ENCODE measurements around the gene WDR19. TPM values are rescaled to one million over a fixed set of nuclear protein-coding genes. Genes with fewer than 3 reads are reported as not detected.
"Not testable (repeated sequence)": the region's sequence is repeated elsewhere in the genome, so short reads cannot be mapped to it uniquely, and the experiment has no call there.

WDR19 gene
- polyA plus RNA-seq, 1 donor = 116 TPM

- no peak for DNase-seq
These were observed 49.3 kb downstream of the WDR19 start for GRCh38 chr4:39231660-39232059.

GRCh38 chr4:39232100-39232499 is 49.8 kb downstream of the WDR19 start:
- DNase-seq = no peak

DNA sequence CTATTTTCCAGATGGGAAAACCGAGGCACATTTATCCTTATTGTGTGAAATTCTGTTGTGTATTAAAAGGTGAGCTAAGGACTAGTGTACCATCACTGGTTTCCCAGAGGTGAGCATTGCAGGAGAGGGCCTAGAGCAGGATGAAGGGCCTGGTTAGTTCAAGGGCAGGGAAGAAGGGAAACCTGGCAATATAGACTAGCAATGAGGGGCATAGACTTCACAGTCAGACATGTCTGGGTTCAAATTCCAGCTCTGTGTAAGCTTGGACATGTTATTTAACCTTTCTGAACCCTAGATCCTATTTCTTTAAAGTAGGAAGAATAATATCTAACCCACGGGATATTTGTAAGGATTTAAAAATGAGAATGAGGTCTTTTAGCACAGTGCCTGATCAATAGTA is 50.8 kb downstream of the WDR19 start:
- no peak for DNase-seq

DNA sequence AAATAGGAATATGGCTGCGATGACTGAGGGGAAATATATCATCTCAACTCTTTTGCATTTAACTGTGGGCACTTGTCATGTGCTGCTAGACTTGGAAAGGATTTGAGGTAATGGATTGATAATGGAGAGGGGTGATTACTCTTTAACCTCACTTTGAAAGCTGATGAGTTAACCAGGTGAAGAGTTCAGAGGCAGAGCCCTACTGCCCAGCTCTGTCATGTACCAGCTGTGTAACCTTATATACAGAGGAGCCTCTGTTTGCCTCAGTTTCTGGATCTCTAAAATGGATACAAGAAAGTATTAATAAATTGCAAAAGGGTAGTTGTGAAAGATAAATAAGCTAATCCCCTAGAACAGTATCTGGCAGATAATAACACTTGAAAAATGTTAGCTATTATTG is 51.5 kb downstream of the WDR19 start:
- no peak for DNase-seq

GRCh38 chr4:39235021-39235420 is 52.7 kb downstream of the WDR19 start:
- no peak for DNase-seq

DNA sequence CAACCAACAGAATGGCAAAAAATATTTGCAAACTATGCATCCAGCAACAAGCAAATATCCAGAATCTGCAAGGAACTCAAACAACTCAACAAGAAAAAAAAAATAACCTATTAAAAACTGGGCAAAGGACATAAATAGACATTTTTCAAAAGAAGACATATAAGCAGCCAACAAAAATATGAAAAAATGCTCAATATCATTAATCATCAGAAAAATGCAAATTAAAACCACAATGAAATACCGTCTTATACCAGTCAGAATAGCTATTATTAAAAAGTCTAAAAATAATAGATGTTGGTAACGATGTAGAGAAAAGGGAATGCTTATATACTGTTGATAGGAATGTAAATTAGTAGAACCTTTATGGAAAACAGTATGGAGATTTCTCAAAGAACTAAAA is 53.4 kb downstream of the WDR19 start:
- DNase-seq = no peak

DNA sequence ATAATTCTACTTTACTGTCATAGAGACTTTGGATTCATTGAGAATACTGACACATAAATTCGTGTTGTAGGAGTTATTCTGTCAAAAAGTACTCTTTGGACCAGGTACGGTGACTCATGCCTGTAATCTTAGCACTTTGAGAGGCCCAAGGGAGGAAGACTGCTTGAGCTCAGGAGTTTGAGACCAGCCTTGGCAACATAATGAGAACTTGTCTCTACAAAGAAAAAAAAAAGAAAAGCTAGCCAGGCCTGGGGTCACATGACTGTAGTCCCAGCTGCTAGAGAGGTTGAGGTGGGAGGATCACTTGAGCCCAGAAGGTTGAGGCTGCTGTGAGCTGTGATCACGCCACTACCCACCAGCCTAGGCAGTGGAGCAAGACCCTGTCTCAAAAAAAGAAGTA is 54.9 kb downstream of the WDR19 start:
- no peak for DNase-seq

- no peak for DNase-seq
These were observed 61.1 kb downstream of the WDR19 start for GRCh38 chr4:39243462-39243861.

- DNase-seq = no peak
These were observed 72.9 kb downstream of the WDR19 start for GRCh38 chr4:39255266-39255665.

DNA sequence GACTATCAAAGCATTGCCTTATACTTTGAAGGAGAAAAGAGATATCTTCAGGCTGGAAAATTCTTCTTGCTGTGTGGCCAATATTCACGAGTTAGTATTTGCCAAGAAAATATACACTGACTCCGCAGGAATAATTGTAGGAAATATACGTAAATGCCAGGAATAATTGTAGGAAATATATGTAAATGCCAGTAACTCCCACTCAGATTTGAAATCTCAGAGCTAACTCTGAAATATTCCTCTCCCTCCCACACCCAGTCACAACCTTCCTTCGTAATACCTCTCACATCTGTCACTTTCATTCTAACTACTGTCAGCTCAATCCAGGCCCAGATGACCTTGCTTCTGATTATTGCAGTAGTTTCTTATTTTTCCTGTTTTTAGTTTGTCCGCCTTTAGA is 73.5 kb downstream of the WDR19 start:
- DNase-seq = no peak

- no peak for DNase-seq
These were observed 74.1 kb downstream of the WDR19 start for GRCh38 chr4:39256436-39256835.

- peak; percentile 5 for DNase-seq
These were observed 77.4 kb downstream of the WDR19 start for GRCh38 chr4:39259571-39260330.

DNA sequence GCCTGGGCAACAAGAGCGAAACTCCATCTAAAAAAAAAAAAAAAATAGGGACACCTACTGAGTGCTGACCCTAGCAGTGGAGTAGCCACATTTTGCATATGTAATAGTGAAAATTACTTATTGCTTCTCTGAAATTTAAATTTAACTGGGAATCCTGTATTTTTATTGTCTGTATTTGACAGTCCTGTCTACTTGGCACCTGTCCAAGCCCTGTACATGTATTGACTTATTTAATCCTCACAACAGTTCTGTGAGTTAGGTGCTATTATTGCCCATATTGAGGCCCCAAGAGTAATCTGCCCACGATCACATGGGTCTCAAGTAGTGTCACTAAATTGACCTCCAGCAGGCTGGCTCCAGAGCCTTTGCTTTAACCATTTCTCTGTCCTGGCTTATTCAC is 81.6 kb downstream of the WDR19 start:
- no peak for DNase-seq

- DNase-seq = no peak
These were observed 92.2 kb downstream of the WDR19 start for GRCh38 chr4:39274503-39274902.

DNA sequence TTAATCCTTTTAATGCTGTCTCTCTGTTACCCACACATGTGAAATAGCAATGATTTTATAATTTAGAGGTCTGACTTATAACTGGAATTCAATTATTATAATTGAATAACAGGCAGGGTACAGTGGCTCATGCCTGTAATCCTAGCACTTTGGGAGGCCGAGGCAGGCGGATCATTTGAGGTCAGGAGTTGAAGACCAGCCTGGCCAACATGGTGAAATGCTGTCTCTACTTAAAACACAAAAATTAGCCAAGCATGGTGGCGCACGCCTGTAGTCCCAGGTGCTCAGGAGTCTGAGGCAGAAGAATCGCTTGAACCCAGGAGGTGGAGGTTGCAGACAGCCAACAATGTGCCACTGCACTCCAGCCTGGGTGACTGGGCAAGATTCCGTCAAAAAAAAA is 95.3 kb downstream of the WDR19 start:
- DNase-seq = not testable (repeated sequence)

- DNase-seq = no peak
These were observed 96.1 kb downstream of the WDR19 start for GRCh38 chr4:39278476-39278875.

GRCh38 chr4:39279416-39279815 is 97.1 kb downstream of the WDR19 start:
- DNase-seq = no peak

GRCh38 chr4:39280770-39281169 is 98.4 kb downstream of the WDR19 start:
- DNase-seq = no peak

GRCh38 chr4:39285111-39285795 is 102.9 kb downstream of the WDR19 start:
- DNase-seq = no peak

- DNase-seq = no peak
These were observed 103.5 kb downstream of the WDR19 start for GRCh38 chr4:39285853-39286252.

DNA sequence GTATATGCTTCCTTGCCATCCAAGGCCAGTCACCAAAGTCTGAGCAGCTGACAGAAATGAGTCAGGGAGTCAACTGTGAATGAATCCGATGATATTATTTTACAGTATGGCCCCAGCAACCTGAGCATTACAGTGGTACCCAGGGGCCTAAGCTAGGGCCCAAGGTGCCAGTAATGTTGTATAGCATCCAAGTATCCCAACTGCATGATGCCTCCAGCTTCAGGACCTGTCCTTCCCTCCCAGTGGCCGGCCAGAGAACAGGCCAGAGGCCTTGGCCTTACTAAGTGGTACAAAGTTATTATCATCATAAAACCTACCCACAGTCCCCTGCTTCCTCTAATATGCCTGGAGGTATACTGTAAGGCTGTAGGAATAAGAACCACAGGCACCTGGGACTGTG is 103.9 kb downstream of the WDR19 start:
- no peak for DNase-seq

GRCh38 chr4:39287223-39287622 is 104.9 kb downstream of the WDR19 start:
- no peak for DNase-seq

- no peak for DNase-seq
These were observed 109.4 kb downstream of the WDR19 start for GRCh38 chr4:39291686-39292085.

DNA sequence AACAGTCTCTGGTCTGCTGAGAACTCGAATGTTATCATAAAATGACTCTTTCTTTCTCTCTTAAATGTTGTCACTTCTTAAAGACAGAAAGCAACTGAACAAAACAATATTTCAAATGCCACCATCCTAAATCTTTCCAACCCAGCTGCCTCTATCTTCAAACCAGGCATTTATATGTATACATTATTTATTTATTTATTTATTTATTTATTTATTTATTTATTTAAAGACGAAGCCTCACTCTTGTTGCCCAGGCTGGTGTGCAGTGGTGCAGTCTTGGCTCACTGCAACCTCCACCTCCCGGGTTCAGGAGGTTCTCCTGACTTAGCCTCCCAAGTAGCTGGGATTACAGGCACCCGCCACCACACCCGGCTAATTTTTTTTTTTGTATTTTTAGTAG is 110.1 kb downstream of the WDR19 start:
- DNase-seq = not testable (repeated sequence)

All from left kidney (tissue), 2 donors.